NCI-H526 (cell line): Measurements from ENCODE around the gene SLC36A2.
"Not testable (repeated sequence)": the region's sequence is repeated elsewhere in the genome, so short reads cannot be mapped to it uniquely, and the experiment has no call there.

Source experiments
- DNase-seq, 2 experiments: peaks; one replicate each; lab custom pipeline; 2025; lab: John Stamatoyannopoulos, UW

Gene SLC36A2

DNA sequence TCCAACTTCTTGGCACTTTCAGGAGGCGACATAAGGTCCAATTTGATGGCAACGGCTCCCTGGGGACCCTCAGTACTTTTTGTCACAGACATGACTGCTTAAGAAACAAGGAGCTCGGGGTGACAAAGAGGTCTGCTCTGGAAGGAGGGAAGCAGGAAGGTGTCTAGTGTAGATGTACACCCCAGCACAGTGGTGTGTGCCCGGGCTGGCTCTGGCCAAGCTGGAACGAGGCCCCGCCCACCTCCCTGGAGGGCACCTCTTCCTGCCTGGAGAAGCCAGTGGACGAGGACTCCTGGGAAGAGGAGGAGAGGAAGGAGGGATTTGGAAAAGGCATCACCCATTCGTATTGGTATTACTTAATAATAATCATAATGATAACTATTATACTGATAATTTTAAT is at the start of gene SLC36A2:
Gene SLC36A2 (minus strand): TSS at position 191 of the 400 bp plus-strand sequence. CDS start 99 bp downstream, at position 92.
- DNase-seq = no peak

DNA sequence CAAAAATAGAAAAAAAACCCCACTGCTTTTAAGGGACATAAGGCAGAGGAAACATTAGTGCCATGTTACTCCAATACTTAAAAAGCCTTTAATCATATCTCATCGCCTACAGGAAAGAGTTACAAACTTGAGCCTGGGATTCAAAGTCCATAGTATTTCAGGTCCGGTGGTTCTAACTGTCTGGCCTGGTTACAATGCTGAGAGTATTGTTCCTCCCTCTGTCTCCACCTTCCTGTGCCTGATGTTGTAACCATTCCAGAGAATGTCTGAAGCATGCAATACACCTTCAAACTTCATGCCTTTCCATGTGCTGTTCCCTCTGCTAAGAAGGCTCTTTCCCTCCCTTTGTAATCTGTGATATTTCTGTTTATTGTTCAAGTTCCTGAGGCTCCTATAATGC is 41.6 kb upstream of the SLC36A2 start:
- no peak for DNase-seq

DNA sequence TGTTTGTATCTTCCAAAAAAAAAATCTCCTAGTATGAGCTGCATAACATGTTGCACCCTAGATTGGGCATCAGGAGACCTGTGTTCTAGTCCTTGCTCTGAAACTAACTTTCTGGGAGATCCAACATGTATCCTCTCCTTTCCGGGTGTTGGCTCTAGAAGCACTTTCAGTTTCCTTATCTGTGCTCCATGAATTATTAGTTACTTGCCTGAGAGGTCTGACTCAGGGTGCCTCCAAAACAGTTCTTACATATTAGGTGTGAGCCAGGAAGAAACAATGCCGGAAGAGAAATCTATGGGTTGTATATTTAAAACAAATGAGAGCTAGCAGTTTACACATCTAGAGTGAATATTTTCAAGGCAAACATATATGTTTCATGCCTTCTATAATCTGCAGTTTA is 36.7 kb upstream of the SLC36A2 start:
- no peak for DNase-seq

DNA sequence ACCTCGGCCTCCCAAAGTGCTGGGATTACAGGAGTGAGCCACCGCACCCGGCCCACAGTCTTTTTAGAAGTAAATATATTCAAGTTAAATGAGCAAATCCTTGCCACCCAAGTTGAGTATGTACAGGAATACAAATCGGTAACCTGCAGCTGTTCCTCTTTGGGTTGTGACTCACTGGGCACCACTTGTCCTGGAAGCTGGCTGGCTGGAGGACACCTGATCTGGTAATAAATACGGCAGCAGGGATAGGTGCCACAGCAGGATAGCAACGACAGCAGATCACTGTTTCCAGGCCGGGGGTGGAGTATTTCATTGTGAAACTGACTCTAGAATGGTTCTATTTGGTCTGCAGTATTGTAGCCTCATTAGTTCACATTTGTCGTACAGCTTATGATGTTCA is 35.7 kb upstream of the SLC36A2 start:
- DNase-seq = no peak

DNA sequence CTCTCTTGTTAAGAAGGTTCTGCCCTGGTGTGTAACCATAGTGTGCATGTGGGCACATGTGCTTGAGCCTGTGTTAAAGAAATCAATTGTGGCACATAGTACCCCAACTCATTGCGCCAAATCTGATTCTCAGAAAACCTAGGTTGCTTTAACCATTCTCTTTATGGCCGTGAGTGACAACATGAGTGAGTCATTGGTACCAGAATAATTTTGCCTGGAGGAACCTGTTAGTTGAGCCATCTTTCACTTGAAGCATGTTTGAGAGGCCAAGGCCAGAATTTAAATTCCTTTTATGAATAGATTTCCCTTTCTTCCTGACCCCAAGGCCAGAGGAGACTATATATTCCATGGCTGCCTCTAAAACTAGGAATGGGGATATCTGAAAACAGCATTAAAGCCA is 35.2 kb upstream of the SLC36A2 start:
- DNase-seq = no peak

DNA sequence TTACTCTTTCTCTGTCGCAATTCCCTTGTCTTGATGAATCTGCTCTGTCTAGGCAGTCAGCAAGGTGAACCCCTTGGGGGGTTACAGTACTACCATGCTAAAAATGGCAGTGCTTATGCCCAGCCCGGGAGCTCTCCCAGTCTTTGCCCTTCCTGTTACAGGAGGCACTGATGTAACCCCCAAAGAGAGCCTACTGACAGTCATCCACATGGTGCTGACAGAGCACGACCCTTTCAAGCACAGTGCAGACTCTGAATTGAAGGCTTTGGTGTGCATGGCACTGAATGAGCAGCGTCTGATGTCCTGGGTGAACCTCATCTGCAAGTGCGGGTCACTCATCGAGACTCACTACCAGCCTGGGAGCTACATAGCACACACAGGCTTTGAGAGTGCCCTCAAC is 34.5 kb upstream of the SLC36A2 start:
- DNase-seq = no peak

DNA sequence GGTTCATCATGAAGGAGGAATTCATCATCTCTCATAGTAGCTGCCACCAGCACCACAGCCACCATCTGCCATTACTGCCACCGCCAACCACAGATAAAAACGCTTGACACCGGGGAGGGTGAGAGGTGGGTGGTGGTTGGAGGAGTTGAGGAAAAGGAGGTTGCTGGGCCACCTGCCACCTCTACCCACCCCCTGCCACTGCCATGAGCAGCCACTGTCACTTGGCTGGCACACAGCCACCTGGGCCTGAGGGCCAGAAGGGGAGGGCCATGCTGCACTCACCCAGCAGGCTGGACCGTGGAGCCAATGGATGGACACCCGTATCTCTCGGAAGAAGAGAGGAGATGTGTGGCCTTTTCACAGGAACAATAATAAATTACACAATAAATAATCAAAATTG is 31.3 kb upstream of the SLC36A2 start:
- no peak for DNase-seq

DNA sequence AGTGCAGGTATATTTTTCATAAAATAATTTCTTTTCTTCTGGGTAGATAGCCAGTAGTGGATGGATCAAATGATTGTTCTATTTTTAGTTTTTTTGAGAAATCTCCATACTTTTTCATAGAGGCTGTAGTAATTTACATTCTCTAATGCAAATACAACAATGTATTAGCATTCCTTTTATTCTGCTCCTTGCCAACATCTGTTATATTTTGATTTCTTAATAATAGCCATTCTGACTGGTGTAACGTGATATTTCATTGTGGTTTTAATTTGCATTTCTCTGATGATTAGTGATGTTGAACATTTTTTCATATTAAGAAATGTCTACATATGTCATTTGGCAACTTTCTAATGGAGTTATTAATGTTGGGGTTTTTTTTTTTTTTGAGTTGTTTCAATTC is 27.2 kb upstream of the SLC36A2 start:
- DNase-seq = peak; percentile 15 to 20

DNA sequence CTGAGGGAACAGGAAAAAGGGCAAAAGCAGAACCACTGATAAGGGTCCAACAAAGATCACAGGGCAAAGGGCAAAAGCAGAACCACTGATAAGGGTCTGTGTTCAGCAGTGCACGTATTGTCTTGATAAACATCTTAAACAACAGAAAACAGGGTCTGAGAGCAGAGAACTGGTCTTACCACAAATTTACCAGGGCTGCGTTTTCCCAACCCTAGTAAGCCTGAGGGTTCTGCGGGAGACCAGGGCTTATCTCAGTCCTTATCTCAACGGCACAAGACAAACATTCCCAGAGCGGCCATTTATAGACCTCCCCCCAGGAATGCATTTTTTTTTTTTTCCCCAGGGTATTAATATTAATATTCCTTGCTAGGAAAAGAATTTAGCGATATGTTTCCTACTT is 19.7 kb upstream of the SLC36A2 start:
- not testable (repeated sequence) for DNase-seq

DNA sequence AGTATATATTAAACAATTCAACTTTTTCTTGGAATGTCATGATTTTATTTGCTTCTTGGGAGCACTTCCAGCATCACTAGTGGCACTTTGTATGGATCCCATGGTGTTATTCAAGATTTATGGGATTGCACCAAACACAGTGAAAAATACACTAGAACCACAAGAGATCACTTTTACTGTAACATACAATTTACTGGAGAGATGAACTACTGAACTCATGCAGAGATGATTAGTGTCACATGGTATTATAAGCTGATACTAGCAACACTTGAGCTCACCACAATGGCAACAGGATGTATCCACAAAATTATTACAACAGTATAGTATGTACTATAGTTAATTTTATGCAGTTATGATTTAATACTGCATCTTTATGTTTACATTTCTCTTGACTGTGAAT is 16.3 kb upstream of the SLC36A2 start:
- DNase-seq = no peak

DNA sequence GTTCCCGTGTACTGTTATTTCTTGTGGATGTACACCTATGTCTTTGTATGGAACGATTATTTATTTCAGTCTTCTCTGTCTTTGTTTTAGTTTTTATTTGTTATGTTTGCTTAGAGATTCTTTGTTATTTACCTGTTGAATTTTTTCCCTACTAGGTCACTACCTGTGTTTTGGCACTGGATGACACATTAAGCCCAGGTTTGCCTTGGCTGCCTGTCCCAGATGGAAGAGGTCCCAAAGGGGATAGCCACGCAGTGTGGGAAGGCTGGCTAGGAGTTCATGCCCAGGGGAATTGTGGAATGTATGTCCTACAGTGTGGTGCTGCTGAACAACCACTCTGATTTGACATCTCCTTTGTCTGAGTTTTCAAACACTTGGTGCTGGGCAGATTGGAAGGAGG is 15.6 kb upstream of the SLC36A2 start:
- DNase-seq = no peak

DNA sequence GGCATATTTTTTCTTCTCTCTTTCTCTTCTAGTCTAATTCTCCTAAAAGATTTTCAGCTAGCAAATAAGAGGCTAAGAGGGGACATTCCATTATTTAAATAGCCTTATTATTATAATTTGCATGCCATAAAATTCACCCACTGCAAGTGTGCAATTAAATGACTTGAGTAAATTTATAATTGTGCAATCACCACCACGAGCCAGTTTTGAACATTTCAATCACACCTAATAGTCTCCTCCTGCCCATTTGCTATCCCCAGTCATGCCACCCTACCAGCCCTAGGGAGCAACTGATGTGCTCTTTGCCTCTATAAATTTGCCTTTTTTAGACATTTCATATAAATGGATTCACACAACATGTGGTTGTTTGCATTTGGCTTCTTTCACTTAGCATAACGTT is 12.0 kb upstream of the SLC36A2 start:
- DNase-seq = no peak

DNA sequence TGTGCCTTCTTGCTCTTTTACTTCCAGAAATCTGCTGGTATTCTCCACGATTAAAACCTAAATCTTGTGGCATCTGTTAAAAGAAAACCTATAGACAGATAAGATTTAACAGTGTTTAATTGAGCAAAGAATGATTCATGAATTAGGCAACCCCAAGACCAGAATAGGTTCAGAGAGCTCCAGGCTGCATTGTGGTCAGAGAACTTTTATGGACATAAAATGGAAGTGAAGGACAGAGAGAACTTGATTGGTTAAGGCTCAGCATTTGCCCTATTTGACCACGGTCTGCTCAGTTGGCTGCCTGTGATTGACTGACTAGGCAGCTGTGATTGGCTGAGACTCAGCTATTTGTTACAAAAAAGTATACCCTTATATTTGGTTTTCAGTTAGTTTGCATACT is 10.4 kb upstream of the SLC36A2 start:
- DNase-seq = no peak

DNA sequence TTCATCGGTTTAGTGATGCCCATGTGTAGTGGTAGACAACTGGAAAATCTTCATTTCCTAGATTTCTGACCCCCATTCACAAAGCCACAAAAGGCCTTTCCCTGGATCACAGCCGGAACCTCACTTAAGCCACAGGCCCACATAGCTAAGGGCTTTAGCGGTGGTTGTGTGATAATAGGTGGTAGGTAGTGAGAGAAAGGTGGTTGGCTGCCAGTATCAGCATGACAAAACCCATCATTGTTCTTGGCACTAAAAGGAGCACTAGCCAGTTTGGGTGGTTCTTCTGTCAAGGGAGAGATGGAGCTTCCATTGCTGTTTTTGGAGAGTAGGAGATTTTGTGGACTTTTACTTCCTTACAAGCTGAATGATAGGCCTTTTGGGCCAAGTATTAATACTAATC is 9.7 kb upstream of the SLC36A2 start:
- DNase-seq = no peak

DNA sequence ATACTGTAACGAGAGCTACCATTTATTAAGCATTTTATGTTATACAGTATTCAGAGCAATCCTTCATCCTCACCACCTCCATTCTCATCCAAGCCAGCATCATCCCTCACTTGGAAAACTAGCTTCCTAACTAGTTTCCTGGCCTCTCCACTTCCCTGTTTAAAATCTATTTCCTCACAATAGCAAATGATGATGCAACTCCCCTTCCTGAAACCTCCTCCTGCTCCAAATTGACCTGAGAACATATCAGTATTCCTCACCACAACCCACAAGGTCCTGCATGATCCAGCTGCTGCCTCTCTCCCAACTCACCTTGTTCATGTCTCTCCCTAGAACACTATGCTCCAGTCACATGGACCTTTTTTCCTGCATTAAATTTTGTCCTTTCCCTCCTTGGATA is 4.3 kb upstream of the SLC36A2 start:
- no peak for DNase-seq

DNA sequence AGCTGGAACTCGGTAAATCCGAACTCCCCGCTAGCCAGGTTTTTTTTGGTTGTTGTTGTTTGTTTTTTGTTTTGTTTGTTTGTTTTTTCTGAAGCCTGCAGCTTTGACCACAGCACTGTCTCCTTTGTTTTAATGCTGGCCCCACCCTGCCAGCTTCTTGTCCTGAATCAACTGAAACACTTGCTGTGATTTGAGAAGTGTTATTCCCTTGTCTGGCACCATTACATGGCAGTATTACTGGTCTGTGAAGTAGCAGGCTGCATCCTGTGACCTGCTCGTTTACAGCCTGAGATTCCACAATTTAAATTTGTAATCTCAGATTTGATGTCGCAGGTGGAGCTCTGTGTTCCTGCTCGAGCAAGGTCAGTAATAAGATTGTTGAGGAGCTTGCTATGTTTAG is 1.4 kb upstream of the SLC36A2 start:
- no peak for DNase-seq

DNA sequence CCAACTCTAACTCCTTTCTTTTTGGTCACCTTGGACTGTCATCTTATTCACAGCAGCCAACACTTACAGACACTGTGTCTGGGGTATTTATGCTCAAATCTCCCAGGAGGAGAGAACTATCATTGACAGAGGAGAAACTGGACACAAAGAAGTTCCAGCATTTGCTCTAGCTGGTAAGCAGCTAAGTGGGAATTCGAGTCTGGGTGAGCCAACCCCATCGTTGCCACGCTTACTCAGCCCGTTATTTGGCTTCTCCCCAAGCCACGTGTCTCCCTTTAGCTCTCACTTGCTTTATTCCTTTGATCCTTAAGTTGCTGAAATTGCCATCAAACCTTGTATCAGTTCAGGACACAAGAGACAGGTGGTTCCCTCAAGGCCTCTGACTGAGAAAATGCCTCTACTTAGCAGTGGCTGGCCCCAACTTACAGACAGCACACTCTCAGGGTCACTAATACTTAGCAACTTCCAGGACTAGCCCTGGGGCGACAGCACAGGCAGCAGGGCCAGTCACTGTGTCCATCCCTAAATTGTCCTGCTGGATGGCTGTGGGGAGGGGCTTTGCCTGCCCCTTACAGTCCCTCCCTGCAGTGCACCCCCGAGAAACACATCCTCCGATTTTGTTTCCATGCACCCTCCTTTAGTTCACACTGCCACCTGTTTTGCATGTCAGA is 1.4 kb downstream of the SLC36A2 start:
- DNase-seq = no peak

DNA sequence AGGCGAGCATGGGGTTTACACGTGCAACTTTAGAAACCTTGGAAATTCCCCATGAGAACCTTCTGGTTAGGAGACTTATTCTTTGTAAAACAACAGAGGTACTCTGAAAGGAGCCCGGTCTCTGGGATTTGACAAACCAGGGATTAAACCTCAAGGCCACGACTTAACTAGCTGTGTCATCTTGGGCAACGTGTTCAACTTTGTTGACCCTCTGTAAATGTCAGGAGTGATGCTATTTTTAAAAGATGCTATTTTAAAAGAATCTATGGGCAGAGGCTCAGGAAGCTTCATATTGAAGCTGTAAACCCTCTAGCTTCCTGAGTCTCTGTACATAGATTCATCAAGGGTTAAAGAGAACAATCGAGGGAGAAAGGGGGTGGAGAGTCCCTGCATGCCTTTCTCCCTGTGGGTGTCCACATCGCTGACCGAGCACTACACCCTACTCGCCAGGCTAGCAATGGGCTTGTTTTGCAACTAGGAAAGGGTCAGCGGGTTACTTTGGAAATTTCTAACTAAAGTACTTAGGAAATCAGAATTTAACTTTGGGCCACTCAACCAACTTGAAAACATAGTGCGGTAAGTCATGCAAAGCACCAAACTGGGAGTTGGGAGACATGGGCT is 2.1 kb downstream of the SLC36A2 start:
- no peak for DNase-seq

DNA sequence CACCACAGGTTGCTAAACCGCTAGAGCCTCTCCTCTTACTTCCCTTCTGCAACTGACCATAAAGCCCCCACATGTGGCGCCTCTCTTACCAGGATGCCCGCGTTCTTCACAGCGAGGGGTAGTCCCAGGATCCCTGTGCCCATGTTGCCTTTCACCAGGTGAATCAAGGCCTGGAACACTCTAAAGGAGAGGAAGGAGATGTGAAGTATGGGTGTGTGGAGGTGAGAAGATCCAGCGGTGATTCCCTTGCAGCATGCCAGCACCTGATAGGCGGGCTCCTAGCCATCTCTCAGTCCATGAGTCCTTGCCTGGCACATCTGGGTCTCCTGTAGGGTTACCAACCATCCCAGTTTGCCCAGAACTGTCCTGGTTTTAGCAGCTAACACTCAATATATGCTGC is 3.3 kb downstream of the SLC36A2 start:
- no peak for DNase-seq

DNA sequence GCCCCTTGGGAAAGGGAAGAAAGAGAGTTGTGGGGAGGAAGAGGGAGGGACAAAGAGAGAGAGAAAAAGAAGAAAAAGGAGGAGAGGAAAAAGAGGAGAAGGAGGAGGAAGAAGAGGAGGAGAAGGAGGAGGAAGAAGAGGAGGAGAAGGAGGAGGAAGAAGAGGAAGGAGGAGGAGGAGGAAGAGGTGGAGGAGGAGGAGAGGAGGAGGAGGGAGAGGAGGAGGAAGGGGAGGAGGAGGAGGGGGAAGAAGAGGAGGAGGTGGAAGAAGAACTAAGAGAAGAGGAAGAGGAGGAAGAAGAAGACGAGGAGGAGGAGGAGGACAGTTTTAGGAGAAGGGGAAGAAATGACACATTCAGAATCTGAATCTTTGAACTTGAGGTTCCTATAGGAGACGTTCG is 7.4 kb downstream of the SLC36A2 start:
- no peak for DNase-seq

DNA sequence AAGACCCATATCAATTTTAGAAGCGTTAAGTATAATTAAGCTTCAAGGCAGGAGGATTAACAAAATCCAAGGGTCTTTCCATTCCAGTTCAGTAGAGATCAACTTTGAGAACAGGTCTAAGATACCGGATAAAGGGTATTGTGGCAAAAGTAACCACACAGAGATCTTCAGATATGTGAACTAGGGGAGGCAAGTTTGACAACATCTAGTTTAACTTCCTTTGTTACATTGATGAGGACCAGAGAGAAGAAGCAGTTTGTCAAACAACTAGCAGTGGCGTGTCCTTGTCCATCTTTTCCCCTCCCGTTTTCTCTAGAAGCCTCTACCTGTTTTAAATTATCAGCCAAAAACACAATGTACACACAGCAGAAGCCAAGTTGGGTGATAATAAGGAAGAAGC is 8.6 kb downstream of the SLC36A2 start:
- DNase-seq = no peak

DNA sequence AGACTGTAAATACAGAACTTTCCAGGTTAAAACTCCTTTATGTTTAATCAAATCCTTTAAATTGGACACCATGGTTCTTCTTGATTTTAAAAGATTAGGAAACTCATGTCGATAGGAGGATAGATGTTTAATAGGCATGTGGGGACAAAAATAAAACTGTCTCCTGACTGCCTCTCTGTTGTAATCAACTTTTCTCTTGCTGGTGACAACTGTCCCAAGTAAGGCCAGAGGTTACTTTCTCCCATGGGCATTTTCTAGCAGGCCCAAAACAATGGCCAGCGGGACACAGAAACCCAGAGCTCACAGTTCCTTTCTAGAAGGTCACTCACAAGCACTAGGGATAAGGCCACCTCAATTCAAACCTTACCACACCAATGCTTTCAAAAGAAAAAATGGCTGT is 14.5 kb downstream of the SLC36A2 start:
- DNase-seq = no peak

DNA sequence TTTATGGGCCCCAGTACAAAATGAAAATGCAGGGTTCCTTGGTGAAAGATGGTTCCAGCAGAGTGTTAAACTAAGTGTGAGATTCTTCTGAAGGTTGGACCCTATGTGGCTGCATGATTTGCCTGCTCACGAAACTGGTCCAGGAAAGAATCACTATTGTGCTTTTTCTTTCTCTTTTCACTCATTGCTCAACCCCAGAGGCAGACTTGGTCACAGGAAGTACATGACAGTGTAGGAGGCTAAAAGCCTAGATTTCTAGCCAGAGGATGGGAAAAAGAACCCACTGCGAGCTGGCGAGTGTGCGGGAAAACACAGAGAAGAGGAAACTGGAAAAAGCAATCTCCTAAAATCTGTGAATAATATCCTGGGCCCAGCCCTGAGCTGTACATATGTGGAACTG is 18.6 kb downstream of the SLC36A2 start:
- DNase-seq = no peak

DNA sequence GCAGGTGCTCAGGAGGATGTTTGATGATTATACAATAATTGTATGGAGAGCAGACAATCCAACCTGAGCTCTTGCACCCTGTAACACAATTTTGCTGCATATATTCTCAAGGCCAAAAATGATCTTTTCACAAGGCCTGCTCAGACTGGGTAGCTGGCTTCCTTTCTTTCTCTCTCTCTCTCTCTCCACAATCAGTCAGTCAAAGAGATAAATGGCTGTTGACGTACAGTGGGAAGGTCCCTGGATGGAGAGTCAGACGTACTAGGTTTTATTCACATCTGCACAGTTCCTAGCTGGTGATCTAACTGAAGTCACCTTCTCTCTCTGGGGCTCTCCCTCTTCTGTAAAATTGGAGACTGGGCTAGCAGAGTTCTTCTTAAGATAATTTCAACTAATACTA is 19.8 kb downstream of the SLC36A2 start:
- DNase-seq = no peak
